ENCODE results near the gene IGF1R. TPM values are rescaled to one million over a fixed set of nuclear protein-coding genes. Genes with fewer than 3 reads are reported as not detected.

The IGF1R gene
- total RNA-seq, 1 donor from 2014 or later, result 85.9 TPM

GRCh38 chr15:98900356-98900755 lies 252.0 kb downstream of the IGF1R start:
- DNase-seq (ENCODE audit: low spot score) (no peak), ATAC-seq (no peak)
- intact Hi-C loops (cut with DNase I), result no loop called here

- ATAC-seq, result no peak
- DNase-seq (ENCODE audit: low spot score), result no peak
- intact Hi-C loops (cut with DNase I), result no loop called here
Observed at GRCh38 chr15:98901434-98902072, 253.2 kb downstream of the IGF1R start.

GRCh38 chr15:98902931-98903330 lies 254.6 kb downstream of the IGF1R start:
- DNase-seq (ENCODE audit: low spot score) (no peak), ATAC-seq (no peak)
- intact Hi-C loops (cut with DNase I), result no loop called here

DNA sequence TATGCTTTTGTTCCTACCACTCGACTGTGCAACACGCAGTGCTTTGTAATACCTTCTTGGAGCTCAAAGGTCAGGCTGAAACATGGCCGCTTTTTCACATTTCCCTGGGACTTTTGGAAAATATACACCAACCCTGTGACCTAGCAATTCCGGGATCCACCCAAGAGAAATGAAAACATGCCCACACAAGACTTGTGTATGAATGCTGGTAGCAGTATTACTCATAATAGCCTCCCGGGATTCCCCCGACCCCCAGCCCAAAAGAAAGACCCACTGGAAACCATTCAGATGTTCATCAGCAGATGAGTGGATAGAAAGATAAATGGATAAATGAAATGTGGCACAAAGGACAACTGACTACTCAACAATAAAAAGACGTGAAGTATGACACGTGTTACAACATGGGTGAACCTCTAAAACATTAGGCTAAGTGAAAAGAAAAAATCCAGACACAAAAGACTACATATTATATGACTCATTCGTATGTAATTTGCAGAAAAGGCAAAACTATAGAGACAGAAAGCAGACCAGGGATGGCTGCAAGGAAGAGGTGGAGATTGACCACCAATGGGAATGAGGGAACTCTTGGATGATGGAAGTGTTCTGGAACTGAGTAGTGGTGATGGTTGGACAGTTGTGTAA lies 255.2 kb downstream of the IGF1R start:
- intact Hi-C loops (cut with DNase I), result no loop called here
- ATAC-seq (no peak), DNase-seq (ENCODE audit: low spot score) (no peak)

- ATAC-seq (peak; percentile 61), DNase-seq (ENCODE audit: low spot score) (no peak)
- intact Hi-C loops (cut with DNase I), result no loop called here
Observed at GRCh38 chr15:98904544-98904943, 256.2 kb downstream of the IGF1R start.

- DNase-seq (ENCODE audit: low spot score) (no peak), ATAC-seq (no peak)
- intact Hi-C loops (cut with DNase I), result no loop called here
Observed at GRCh38 chr15:98905963-98906711, 257.8 kb downstream of the IGF1R start.

DNA sequence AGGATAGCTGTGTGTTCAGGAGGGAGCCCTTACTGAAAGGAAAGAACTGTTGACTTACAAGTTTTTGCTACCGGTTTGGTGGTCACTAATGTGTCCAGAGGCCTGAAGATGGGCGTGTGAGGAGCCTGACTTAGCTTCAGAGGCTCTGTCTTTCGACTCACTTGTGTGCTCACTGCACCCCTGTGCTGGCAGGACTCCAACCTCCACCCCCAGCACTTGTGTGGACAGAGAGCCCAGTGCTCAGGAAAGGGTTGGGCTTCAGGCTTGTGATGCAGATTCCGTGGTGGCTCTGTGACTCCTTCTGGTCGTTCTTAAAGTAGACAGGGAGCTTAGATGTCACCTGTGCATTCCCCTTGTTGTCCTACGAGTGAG lies 258.4 kb downstream of the IGF1R start:
- intact Hi-C loops (cut with DNase I), result no loop called here
- DNase-seq (ENCODE audit: low spot score) (no peak), ATAC-seq (no peak)

DNA sequence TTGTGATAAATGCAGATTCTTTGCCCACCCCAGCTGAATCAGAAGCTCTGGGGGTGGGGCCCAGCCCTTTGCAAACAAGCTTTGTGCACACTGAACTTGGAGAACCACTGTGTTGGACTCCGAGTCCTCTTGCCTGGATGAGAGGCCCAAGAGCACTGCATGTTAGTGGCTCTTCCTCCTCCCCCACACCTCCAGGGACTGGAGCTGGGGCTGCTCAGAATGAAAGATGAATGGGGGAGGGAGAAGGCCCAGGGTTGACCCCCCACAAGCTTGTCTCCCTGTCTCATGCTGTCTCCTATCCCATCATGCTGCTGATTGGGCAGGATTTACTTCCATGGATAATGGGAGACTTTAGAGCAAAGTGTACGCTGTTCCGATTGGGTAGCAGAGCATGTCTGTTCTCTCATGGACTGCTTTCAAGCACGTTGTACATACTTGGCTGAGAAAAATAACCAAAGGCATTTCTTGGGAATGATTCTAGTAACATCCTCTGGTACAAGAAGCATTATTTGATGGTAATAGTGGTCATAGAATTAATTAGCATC lies 259.7 kb downstream of the IGF1R start:
- no peak for DNase-seq (ENCODE audit: low spot score)
- intact Hi-C loops (cut with DNase I), result no loop called here
- no peak for ATAC-seq

- intact Hi-C loops (cut with DNase I), result no loop called here
- no peak for DNase-seq (ENCODE audit: low spot score)
- ATAC-seq, result no peak
Observed at GRCh38 chr15:98909968-98910885, 261.9 kb downstream of the IGF1R start.

DNA sequence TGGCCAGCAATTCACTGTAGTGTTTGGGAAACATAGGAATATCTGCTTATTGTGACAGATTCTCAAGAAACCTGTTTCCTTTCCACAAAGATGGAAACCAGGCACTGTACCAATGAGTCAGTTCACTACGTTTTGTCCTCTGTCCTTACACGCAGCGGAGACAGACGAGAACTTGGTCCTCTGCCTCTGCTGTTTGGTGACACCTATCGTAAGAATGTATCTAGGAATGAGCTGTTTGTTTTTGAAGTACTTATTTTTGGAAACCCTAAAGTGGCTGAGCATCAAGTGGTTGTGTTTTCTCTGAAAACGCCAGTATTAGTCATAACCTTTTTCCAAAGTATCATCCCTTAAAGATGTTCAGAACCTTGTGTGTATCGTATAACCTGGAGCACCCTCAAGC lies 266.3 kb downstream of the IGF1R start:
- DNase-seq (ENCODE audit: low spot score), result no peak
- ATAC-seq, result no peak
- intact Hi-C loops (cut with DNase I), result no loop called here

DNA sequence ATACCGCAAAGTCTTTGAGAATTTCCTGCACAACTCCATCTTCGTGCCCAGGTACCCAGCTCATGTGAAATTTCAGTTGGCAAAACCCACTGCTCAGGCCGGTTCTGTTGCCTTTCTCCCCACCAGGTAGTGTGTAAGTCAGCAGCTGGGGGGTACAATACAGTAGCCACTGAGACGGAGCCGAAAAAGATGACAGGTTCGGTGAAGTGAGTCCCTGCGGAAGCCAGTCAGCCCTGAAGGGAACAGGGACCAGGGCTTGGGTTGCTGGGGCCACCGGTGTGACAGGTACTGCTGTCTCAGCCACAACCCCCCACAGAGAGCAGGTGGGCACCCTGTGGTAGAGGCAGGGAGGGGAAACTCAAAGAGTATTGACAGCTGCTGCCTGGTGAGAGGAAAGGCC lies 268.5 kb downstream of the IGF1R start:
- no peak for DNase-seq (ENCODE audit: low spot score)
- intact Hi-C loops (cut with DNase I), result no loop called here
- no peak for ATAC-seq

DNA sequence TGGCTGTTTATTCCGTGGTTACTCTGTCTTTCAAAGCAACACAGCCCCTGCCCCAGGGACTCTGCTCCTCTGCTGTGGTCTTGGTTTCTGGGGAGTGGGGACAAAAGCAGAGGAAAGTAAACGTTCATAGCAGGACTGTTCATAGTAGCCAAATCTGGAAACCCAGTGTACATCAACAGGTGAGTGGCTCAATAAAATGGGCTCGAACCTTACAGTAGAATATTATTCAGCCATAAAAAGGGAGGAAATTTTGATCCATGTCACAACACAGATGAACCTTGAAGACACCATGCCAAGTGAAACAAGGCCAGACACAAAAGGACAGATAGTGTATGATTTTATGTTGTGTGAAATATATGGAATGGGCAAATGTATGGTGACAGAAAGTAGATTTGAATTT lies 269.1 kb downstream of the IGF1R start:
- no peak for DNase-seq (ENCODE audit: low spot score)
- ATAC-seq, result no peak
- intact Hi-C loops (cut with DNase I), result no loop called here

GRCh38 chr15:98920091-98920880 lies 271.9 kb downstream of the IGF1R start:
- intact Hi-C loops (cut with DNase I), result no loop called here
- ATAC-seq, result no peak
- DNase-seq (ENCODE audit: low spot score), result no peak

- intact Hi-C loops (cut with DNase I), result no loop called here
- ATAC-seq (no peak), DNase-seq (ENCODE audit: low spot score) (no peak)
Observed at GRCh38 chr15:98923171-98923570, 274.8 kb downstream of the IGF1R start.

GRCh38 chr15:98923579-98923978 lies 275.2 kb downstream of the IGF1R start:
- ATAC-seq (no peak), DNase-seq (ENCODE audit: low spot score) (no peak)
- intact Hi-C loops (cut with DNase I), result no loop called here

GRCh38 chr15:98924401-98925049 lies 276.2 kb downstream of the IGF1R start:
- intact Hi-C loops (cut with DNase I), result no loop called here
- DNase-seq (ENCODE audit: low spot score) (no peak), ATAC-seq (peak; percentile 76)

- DNase-seq (ENCODE audit: low spot score) (no peak), ATAC-seq (no peak)
- intact Hi-C loops (cut with DNase I), result no loop called here
Observed at GRCh38 chr15:98926236-98926635, 277.9 kb downstream of the IGF1R start.

- DNase-seq (ENCODE audit: low spot score) (no peak), ATAC-seq (peak; percentile 70)
- intact Hi-C loops (cut with DNase I), result no loop called here
Observed at GRCh38 chr15:98927022-98927421, 278.7 kb downstream of the IGF1R start.

Data from sciatic nerve (tissue), 2 donors.